Measurements from ENCODE around the gene RXFP2.

DNA sequence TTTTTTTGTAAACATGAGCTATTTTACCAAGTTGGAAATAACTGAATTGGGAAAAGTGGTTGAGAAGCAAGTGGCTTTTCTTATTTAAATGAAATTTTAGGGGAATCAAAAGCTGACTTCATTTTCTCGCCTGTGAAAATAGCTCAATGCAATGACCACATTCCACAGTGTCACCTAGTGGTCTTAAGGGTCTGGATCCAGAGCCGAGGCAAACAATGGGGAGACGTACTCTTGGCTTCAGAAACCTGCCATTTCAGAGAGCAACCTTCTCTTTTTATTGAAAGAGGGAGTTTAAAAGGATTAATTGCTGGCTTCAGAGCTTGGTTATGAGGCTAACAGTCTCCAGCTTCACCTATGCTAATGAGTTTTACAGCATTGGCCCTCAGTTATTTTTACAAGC is 39.7 kb upstream of the RXFP2 start:
- TF ChIP-seq, protein P1, sequence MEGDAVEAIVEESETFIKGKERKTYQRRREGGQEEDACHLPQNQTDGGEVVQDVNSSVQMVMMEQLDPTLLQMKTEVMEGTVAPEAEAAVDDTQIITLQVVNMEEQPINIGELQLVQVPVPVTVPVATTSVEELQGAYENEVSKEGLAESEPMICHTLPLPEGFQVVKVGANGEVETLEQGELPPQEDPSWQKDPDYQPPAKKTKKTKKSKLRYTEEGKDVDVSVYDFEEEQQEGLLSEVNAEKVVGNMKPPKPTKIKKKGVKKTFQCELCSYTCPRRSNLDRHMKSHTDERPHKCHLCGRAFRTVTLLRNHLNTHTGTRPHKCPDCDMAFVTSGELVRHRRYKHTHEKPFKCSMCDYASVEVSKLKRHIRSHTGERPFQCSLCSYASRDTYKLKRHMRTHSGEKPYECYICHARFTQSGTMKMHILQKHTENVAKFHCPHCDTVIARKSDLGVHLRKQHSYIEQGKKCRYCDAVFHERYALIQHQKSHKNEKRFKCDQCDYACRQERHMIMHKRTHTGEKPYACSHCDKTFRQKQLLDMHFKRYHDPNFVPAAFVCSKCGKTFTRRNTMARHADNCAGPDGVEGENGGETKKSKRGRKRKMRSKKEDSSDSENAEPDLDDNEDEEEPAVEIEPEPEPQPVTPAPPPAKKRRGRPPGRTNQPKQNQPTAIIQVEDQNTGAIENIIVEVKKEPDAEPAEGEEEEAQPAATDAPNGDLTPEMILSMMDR (IDR thresholded peaks at IDR 0.05; ENCODE audit: low read depth, low read length) = peak; percentile 68
- no peak for TF ChIP-seq EZH2phosphoT487 (IDR thresholded peaks at IDR 0.05; ENCODE audit: low read depth)

Data from OCI-LY3 (cell line).